ENCODE measurements around the gene PFKL.

PFKL gene

GRCh38 chr21:44314561-44314960 is 14.7 kb downstream of the PFKL start:
- no peak for DNase-seq

GRCh38 chr21:44315691-44316203 is 15.9 kb downstream of the PFKL start:
- no peak for DNase-seq

- DNase-seq: no peak
Measured at GRCh38 chr21:44316277-44316900, 16.5 kb downstream of the PFKL start.

- DNase-seq: no peak
Measured at GRCh38 chr21:44317241-44317782, 17.5 kb downstream of the PFKL start.

- DNase-seq: no peak
Measured at GRCh38 chr21:44317871-44318270, 18.0 kb downstream of the PFKL start.

GRCh38 chr21:44318489-44319285 is 18.8 kb downstream of the PFKL start:
- DNase-seq: no peak

GRCh38 chr21:44319407-44320065 is 19.7 kb downstream of the PFKL start:
- no peak for DNase-seq

- no peak for DNase-seq
Measured at GRCh38 chr21:44320847-44321246, 21.0 kb downstream of the PFKL start.

- no peak for DNase-seq
Measured at GRCh38 chr21:44321846-44322450, 22.1 kb downstream of the PFKL start.

GRCh38 chr21:44322621-44323325 is 22.9 kb downstream of the PFKL start:
- no peak for DNase-seq

GRCh38 chr21:44323591-44323990 is 23.7 kb downstream of the PFKL start:
- no peak for DNase-seq

- no peak for DNase-seq
Measured at GRCh38 chr21:44324106-44324853, 24.4 kb downstream of the PFKL start.

- no peak for DNase-seq
Measured at GRCh38 chr21:44324854-44325107, 24.9 kb downstream of the PFKL start.

GRCh38 chr21:44325386-44326271 is 25.8 kb downstream of the PFKL start:
- DNase-seq: no peak

- DNase-seq: no peak
Measured at GRCh38 chr21:44326272-44326647, 26.4 kb downstream of the PFKL start.

GRCh38 chr21:44326716-44327602 is 27.1 kb downstream of the PFKL start:
- DNase-seq: no peak

- no peak for DNase-seq
Measured at GRCh38 chr21:44327603-44327974, 27.7 kb downstream of the PFKL start.

- no peak for DNase-seq
Measured at GRCh38 chr21:44328242-44328895, 28.5 kb downstream of the PFKL start.
